ENCODE data around the gene CERS3. TPM values are rescaled to one million over a fixed set of nuclear protein-coding genes. Genes with fewer than 3 reads are reported as not detected.

The CERS3 gene
- total RNA-seq, 2 experiments from 2014 or later: not detected

DNA sequence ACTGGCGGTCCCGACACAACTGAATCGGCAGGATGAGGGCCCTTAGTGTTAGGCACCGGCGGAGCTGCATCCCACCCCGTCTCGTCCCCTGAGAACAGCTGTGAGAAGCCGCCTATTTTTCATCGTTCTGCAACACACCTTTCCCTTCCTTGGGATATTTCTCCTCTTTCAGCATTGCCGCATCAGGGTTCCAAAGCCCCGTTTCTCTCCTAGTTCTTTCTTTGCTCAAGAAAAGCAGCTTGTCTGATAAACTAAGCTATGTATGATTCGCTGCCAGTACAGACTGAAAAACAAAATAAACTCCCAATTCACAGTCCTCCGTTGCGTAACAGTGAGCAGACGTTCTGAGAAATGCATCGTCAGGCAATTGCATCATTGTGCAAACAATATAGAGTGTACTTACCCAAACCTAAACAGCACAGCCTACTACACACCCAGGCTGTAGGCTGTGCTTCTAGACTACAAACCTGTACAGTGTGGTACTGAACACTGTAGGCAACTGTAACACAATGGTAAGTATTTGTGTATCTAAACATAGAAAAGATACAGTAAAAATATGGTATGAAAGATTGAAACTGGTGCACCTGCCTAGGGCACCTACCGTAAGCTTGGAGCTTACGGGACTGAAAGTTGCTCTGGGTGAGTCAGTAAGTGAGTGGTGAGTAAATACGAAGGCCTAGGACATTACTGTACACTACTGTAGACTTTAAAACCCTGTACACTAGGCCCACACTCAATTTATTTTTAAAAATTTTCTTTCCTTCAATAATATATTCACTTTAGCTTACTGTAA, 178.1 kb downstream of the CERS3 start:
- no peaks in the 10 kb centered on the region for H3K9me3 Mint-ChIP-seq
- ChIA-PET POLR2A (interaction anchor here (1.0 to 2.0 kb wide), 5 partner anchors 10 to 245 kb away, joined by 3 to 9 read pairs (median 3); no protein-coding TSS in a partner anchor), CTCF (interaction anchor here (0.6 to 7.1 kb wide), 84 partner anchors 8 to 1078 kb away, joined by 3 to 154 read pairs (median 4); partner anchors contain the start of genes ADAMTS17, ASB7 and LINS1)
- H3K27ac Mint-ChIP-seq: peak overlapping the region; percentile 92
- no peaks in the 10 kb centered on the region for H3K36me3 Mint-ChIP-seq (ENCODE audit: low read depth)
- peak overlapping the region; percentile 85 for H3K4me3 Mint-ChIP-seq
- TF ChIP-seq, protein P1, sequence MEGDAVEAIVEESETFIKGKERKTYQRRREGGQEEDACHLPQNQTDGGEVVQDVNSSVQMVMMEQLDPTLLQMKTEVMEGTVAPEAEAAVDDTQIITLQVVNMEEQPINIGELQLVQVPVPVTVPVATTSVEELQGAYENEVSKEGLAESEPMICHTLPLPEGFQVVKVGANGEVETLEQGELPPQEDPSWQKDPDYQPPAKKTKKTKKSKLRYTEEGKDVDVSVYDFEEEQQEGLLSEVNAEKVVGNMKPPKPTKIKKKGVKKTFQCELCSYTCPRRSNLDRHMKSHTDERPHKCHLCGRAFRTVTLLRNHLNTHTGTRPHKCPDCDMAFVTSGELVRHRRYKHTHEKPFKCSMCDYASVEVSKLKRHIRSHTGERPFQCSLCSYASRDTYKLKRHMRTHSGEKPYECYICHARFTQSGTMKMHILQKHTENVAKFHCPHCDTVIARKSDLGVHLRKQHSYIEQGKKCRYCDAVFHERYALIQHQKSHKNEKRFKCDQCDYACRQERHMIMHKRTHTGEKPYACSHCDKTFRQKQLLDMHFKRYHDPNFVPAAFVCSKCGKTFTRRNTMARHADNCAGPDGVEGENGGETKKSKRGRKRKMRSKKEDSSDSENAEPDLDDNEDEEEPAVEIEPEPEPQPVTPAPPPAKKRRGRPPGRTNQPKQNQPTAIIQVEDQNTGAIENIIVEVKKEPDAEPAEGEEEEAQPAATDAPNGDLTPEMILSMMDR (IDR thresholded peaks at IDR 0.05): no peak
- H3K27me3 Mint-ChIP-seq: peaks cover 15% of the 10 kb centered on the region
- no peak for ATAC-seq
- DNase-seq: no peak
- H3K4me1 Mint-ChIP-seq (ENCODE audit: low read depth): peaks cover 5% of the 10 kb centered on the region
- intact Hi-C loops (cut with micrococcal nuclease): loop anchor here (5.0 to 10.0 kb wide), 2 partner anchors 214 to 522 kb away; no protein-coding TSS in a partner anchor

Other genes starting within 250 kb of the CERS3 start
- 1 to 10 TPM in 1 of 2 experiments, under 1 TPM in 1; 0.60 to 1.5 TPM for gene ADAMTS17, start 187.0 kb downstream of the CERS3 start, total RNA-seq
- gene LINS1, start 73.2 kb upstream of the CERS3 start, total RNA-seq: 10 to 100 TPM; 28.7 to 29.4 TPM
- gene ASB7, start 73.6 kb upstream of the CERS3 start, total RNA-seq: 10 to 100 TPM; 15.7 to 18.4 TPM

Data from activated CD8-positive, alpha-beta T cell treated with anti-CD3 and anti-CD28 coated beads for 36 hours (primary cell).